H9 (cell line): ENCODE measurements around the gene DPYD. TPM values are rescaled to one million over a fixed set of nuclear protein-coding genes. Genes with fewer than 3 reads are reported as not detected.

ENCODE experiments used
- DNase-seq: peaks from one replicate; pipeline ENCODE4 v3.0.0-alpha.2; 2017
- H2AFZ ChIP-seq: one replicate; pipeline ENCODE4 v1.6.1; 2013; ENCODE audit warnings: mild to moderate bottlenecking, low read length, control low read depth, moderate library complexity
- H2AK5ac ChIP-seq: 2 replicates; pipeline ENCODE4 v1.6.1; 2013; ENCODE audit warnings: low read length, control low read depth, mixed read lengths; ENCODE audit not compliant: insufficient read length
- H2BK120ac ChIP-seq: one replicate; pipeline ENCODE4 v1.6.1; 2013; ENCODE audit warnings: low read depth, mild to moderate bottlenecking, low read length, control low read depth, inconsistent platforms; ENCODE audit not compliant: poor library complexity, severe bottlenecking
- H2BK12ac ChIP-seq: 2 replicates; pipeline ENCODE4 v1.6.1; 2013; ENCODE audit warnings: low read length, control low read depth, mixed read lengths, low read depth; ENCODE audit not compliant: insufficient read length
- H2BK15ac ChIP-seq: 2 replicates; pipeline ENCODE4 v1.6.1; 2013; ENCODE audit warnings: low read depth, low read length, control low read depth
- H2BK20ac ChIP-seq: one replicate; pipeline ENCODE4 v1.6.1; 2013; ENCODE audit warnings: low read depth, mild to moderate bottlenecking, low read length, control low read depth, inconsistent platforms; ENCODE audit not compliant: poor library complexity, severe bottlenecking
- H2BK5ac ChIP-seq: 2 replicates; pipeline ENCODE4 v1.6.1; 2013; ENCODE audit warnings: low read length, control low read depth, mixed read lengths; ENCODE audit not compliant: insufficient read length
- H3K14ac ChIP-seq: 2 replicates; pipeline ENCODE4 v1.6.1; 2013; ENCODE audit warnings: low read length, control low read depth; ENCODE audit not compliant: insufficient read depth
- H3K18ac ChIP-seq: 2 replicates; pipeline ENCODE4 v1.6.1; 2013; ENCODE audit warnings: low read depth, mild to moderate bottlenecking, mixed read lengths, low read length, control low read depth; ENCODE audit not compliant: insufficient read length
- H3K23ac ChIP-seq: 2 replicates; pipeline ENCODE4 v1.6.1; 2013; ENCODE audit warnings: low read length, control low read depth, mixed read lengths, low read depth; ENCODE audit not compliant: insufficient read length
- H3K23me2 ChIP-seq: 2 replicates; pipeline ENCODE4 v1.6.1; 2013; ENCODE audit warnings: low read depth, mild to moderate bottlenecking, mixed read lengths, low read length, control low read depth; ENCODE audit not compliant: insufficient read length, poor library complexity, severe bottlenecking
- H3K27ac ChIP-seq: 2 replicates; pipeline ENCODE4 v1.5.1; 2013; ENCODE audit warnings: low read length, control low read depth, mixed read lengths, low read depth; ENCODE audit not compliant: insufficient read length
- H3K27me3 ChIP-seq: 2 replicates; pipeline ENCODE4 v1.6.1; 2013; ENCODE audit warnings: low read length, control low read depth, inconsistent platforms; ENCODE audit not compliant: insufficient read depth
- H3K4ac ChIP-seq: 2 replicates; pipeline ENCODE4 v1.6.1; 2013; ENCODE audit warnings: low read depth, mild to moderate bottlenecking, control low read depth, inconsistent platforms, low read length, moderate library complexity
- H3K4me1 ChIP-seq: 2 replicates; pipeline ENCODE4 v1.6.1; 2013; ENCODE audit warnings: low read length, control low read depth, inconsistent platforms; ENCODE audit not compliant: insufficient read depth
- H3K4me2 ChIP-seq: 2 replicates; pipeline ENCODE4 v1.6.1; 2013; ENCODE audit warnings: low read length, control low read depth, mixed read lengths; ENCODE audit not compliant: insufficient read length, insufficient read depth
- H3K56ac ChIP-seq: 2 replicates; pipeline ENCODE4 v1.6.1; 2013; ENCODE audit warnings: low read depth, mild to moderate bottlenecking, mixed read lengths, low read length, control low read depth; ENCODE audit not compliant: insufficient read length
- H3K79me1 ChIP-seq: 2 replicates; pipeline ENCODE4 v1.6.1; 2013; ENCODE audit warnings: low read depth, mild to moderate bottlenecking, moderate library complexity, low read length, control low read depth, inconsistent platforms; ENCODE audit not compliant: insufficient read depth, poor library complexity, severe bottlenecking
- H3K79me2 ChIP-seq: 2 replicates; pipeline ENCODE4 v1.6.1; 2013; ENCODE audit warnings: low read length, control low read depth, inconsistent platforms; ENCODE audit not compliant: insufficient read depth
- H3K9ac ChIP-seq: 2 replicates; pipeline ENCODE4 v1.6.1; 2013; ENCODE audit warnings: low read length, control low read depth, mixed read lengths; ENCODE audit not compliant: insufficient read length; ENCODE audit errors: extremely low read depth
- H3K9me3 ChIP-seq: one replicate; pipeline ENCODE4 v1.6.1; 2013; ENCODE audit warnings: low read depth, low read length, inconsistent platforms; ENCODE audit not compliant: control insufficient read depth
- H3T11ph ChIP-seq: one replicate; pipeline ENCODE4 v1.6.1; 2013; ENCODE audit warnings: mild to moderate bottlenecking, low read length, control low read depth, inconsistent platforms
- H4K20me1 ChIP-seq: one replicate; pipeline ENCODE4 v1.6.1; 2013; ENCODE audit not compliant: control insufficient read depth, insufficient read length, insufficient read depth
- H4K5ac ChIP-seq: 2 replicates; pipeline ENCODE4 v1.6.1; 2013; ENCODE audit warnings: low read depth, mild to moderate bottlenecking, mixed read lengths, low read length, control low read depth; ENCODE audit not compliant: insufficient read length
- H4K8ac ChIP-seq: replicated peaks from 2 replicates; pipeline ENCODE4 v1.6.1; 2013; ENCODE audit warnings: low read length, control low read depth, mixed read lengths, low read depth; ENCODE audit not compliant: insufficient read length
- H4K91ac ChIP-seq: 2 replicates; pipeline ENCODE4 v1.6.1; 2013; ENCODE audit warnings: low read depth, mild to moderate bottlenecking, moderate library complexity, mixed read lengths, low read length, control low read depth; ENCODE audit not compliant: insufficient read length
- H3K27ac Mint-ChIP-seq, 3 experiments: 2 replicates in 2 of 3; 3 replicates in 1 of 3; pipeline ENCODE4 v1.8.0; 2020 to 2021; ENCODE audit warnings: mixed read lengths in 3 of 3, mild to moderate bottlenecking in 1 of 3, moderate library complexity in 1 of 3
- H3K27me3 Mint-ChIP-seq: 2 replicates; pipeline ENCODE4 v1.8.0; 2021; ENCODE audit warnings: low read depth, mild to moderate bottlenecking, moderate library complexity, mixed read lengths
- H3K36me3 Mint-ChIP-seq, 3 experiments: 2 replicates in 2 of 3; 3 replicates in 1 of 3; pipeline ENCODE4 v1.8.0; 2020 to 2021; ENCODE audit warnings: low read depth in 3 of 3, mixed read lengths in 3 of 3; ENCODE audit not compliant: insufficient read depth in 1 of 3
- H3K4me1 Mint-ChIP-seq, 2 experiments: 2 replicates each; pipeline ENCODE4 v1.8.0; 2020; ENCODE audit warnings: mixed read lengths in 2 of 2
- H3K4me3 Mint-ChIP-seq, 2 experiments: 2 replicates in 1 of 2; 3 replicates in 1 of 2; pipeline ENCODE4 v1.8.0; 2020 to 2021; ENCODE audit warnings: mild to moderate bottlenecking in 2 of 2, mixed read lengths in 2 of 2, moderate library complexity in 1 of 2
- H3K9me3 Mint-ChIP-seq, 2 experiments: 2 replicates in 1 of 2; 3 replicates in 1 of 2; pipeline ENCODE4 v1.8.0; 2020; ENCODE audit warnings: mild to moderate bottlenecking in 2 of 2, mixed read lengths in 2 of 2, moderate library complexity in 1 of 2
- CTCF ChIP-seq: fragments of 200-600 bp; sonication (generic); conservative IDR thresholded peaks from 3 replicates; pipeline ENCODE4 v1.8.0; 2021; ENCODE audit warnings: antibody characterized with exemption, mild to moderate bottlenecking
- WGBS: extraction: QIAGEN DNeasy Blood & Tissue Kit; methylation state at CpG from one replicate; pipeline ENCODE4 v1.1.7; 2013; ENCODE audit warnings: missing lambda C conversion rate, low lambda C conversion rate, mixed read lengths; ENCODE audit not compliant: insufficient read length; ENCODE audit errors: extremely low coverage; 5-methylcytosine and 5-hydroxymethylcytosine counted together
- total RNA-seq: library from RNA; stranded (reverse); gene quantifications from 2 replicates; pipeline ENCODE4 v1.2.1, GENCODE V29; 2021

The DPYD gene
- total RNA-seq, 1 experiment from 2014 or later: 0.37 TPM

- H3K4ac ChIP-seq: no peak overlapping the region
- H3K23me2 ChIP-seq: no peaks in the 10 kb centered on the region
- no peak overlapping the region for H4K8ac ChIP-seq
- DNase-seq: peak; percentile 44
- H2BK120ac ChIP-seq: no peak overlapping the region
- no peak overlapping the region for H2BK5ac ChIP-seq
- H3K14ac ChIP-seq: no peak overlapping the region
- no peak overlapping the region for H3K27ac ChIP-seq
- no peaks in the 10 kb centered on the region for H3K9me3 ChIP-seq
- H4K5ac ChIP-seq: no peak overlapping the region
- H2BK15ac ChIP-seq: no peak overlapping the region
- TF ChIP-seq CTCF: peak; percentile 65
- H3K4me3 Mint-ChIP-seq: no peak overlapping the region
- no peak overlapping the region; a peak in 1 of 7 replicates for H3K27ac Mint-ChIP-seq
- H4K91ac ChIP-seq: no peak overlapping the region
- H2AFZ ChIP-seq: no peak overlapping the region
- no peak overlapping the region for H2BK20ac ChIP-seq
- H3K56ac ChIP-seq: no peak overlapping the region
- no peak overlapping the region for H3K4me2 ChIP-seq
- no peak overlapping the region for H3T11ph ChIP-seq
- no peaks in the 10 kb centered on the region for H4K20me1 ChIP-seq
- peaks cover 5 to 7% of the 10 kb centered on the region in 2 experiments for H3K4me1 Mint-ChIP-seq
- peaks cover 2% of the 10 kb centered on the region; the same call in 1 of the 2 replicates for H3K4me1 ChIP-seq
- H3K23ac ChIP-seq: no peak overlapping the region
- no peaks in the 10 kb centered on the region for H3K27me3 ChIP-seq
- no CpG with 5 or more reads among the region's 5 CpGs for WGBS
- H3K79me1 ChIP-seq: no peaks in the 10 kb centered on the region
- H3K36me3 Mint-ChIP-seq: no peaks in the 10 kb centered on the region
- no peaks in the 10 kb centered on the region for H3K27me3 Mint-ChIP-seq
- H2BK12ac ChIP-seq: no peak overlapping the region
- H3K9ac ChIP-seq: no peak overlapping the region
- H3K18ac ChIP-seq: no peak overlapping the region
- H3K79me2 ChIP-seq: no peaks in the 10 kb centered on the region
- H3K9me3 Mint-ChIP-seq: no peaks in the 10 kb centered on the region
- H2AK5ac ChIP-seq: no peak overlapping the region
Observed at GRCh38 chr1:97137862-97138514, 782.8 kb downstream of the DPYD start.
